DMS153 (cell line): ENCODE measurements around the gene DNM1.
"Not testable (repeated sequence)": the region's sequence is repeated elsewhere in the genome, so short reads cannot be mapped to it uniquely, and the experiment has no call there.

ENCODE experiments used
- DNase-seq: peaks from one replicate; lab custom pipeline; 2025; lab: John Stamatoyannopoulos, UW

DNM1 gene

GRCh38 chr9:128279088-128280073, 76.2 kb downstream of the DNM1 start:
- not testable (repeated sequence) for DNase-seq

GRCh38 chr9:128280084-128280622, 77.0 kb downstream of the DNM1 start:
- no peak for DNase-seq

DNA sequence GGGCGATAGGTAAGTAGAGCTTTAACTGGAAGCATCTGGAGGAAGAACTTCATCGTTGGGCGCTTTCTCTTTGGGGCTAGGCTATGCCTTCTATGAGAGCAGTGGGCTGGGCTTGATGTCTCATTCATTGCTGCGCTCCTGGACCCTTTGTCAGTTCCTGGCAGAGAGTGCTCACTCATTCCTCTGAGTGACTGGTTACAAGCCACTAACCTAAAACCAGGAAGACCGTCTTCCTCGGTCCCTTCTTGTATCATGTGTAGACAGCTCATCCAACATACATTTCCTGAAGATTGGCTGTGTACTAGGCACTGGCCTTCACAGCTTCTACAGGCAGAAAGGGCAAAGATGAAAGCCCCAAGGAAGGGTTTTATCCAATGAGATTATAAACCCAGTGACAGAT, 79.3 kb downstream of the DNM1 start:
- DNase-seq = no peak

- no peak for DNase-seq
Observed at GRCh38 chr9:128285033-128285784, 82.0 kb downstream of the DNM1 start.

DNA sequence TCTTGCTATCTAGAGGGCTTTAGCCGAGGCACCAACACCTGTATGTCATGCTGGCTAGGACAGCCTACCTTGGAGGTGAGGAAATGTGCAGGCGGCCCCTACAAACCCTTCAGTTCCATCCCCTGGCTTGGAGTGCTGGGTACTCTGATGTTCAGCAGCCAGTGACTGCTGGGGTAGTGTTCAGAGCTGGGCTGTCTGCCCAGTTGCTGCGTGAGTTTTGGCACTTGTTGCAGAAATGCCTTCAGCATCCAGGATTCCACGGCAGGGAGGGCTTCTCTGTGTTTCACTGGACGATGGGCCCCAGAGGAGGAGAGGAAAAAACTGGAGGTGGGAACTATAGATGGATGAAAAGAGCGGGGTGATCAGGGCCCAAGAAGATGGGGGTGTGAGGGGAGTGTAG, 83.3 kb downstream of the DNM1 start:
- no peak for DNase-seq

GRCh38 chr9:128288273-128289004, 85.3 kb downstream of the DNM1 start:
- DNase-seq = no peak

GRCh38 chr9:128292009-128292408, 88.8 kb downstream of the DNM1 start:
- DNase-seq = no peak

DNA sequence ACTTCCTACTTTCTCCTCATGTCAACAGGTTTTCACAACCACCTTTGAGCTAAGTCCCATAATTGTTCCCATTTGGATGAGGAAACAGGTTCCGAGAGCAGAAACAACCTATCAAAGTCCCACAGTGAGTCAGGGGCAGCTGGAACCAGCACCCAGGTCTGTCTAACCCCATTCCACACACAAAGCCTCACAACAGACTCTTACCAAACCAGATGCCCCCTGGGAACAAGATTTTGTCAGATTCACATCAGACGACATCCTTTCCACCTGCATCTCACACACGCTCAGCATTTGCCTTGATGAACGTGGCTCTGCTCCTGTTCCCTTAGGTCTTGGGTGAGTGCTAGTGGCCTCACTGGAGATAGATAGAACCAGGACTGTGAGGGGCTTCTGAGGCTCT, 89.9 kb downstream of the DNM1 start:
- DNase-seq = no peak

DNA sequence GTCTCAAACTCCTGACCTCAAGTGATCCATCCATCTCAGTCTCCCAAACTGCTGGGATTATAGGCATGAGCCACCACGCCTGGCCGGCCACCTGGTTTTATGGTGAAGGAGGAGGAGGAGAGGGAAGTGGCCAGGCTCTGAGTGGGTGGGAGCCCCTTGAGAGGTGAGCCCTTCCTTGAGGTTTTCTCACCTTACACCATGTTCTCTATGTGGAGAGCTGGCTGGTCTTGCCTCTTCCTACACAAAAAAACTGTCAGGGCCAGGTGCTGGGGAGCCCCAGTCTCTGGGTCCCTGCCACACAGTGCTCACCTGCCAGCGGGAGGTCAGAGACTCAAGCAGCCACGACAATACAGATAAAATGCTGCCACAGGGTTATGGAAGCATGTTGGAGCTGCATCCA, 91.0 kb downstream of the DNM1 start:
- DNase-seq = no peak

DNA sequence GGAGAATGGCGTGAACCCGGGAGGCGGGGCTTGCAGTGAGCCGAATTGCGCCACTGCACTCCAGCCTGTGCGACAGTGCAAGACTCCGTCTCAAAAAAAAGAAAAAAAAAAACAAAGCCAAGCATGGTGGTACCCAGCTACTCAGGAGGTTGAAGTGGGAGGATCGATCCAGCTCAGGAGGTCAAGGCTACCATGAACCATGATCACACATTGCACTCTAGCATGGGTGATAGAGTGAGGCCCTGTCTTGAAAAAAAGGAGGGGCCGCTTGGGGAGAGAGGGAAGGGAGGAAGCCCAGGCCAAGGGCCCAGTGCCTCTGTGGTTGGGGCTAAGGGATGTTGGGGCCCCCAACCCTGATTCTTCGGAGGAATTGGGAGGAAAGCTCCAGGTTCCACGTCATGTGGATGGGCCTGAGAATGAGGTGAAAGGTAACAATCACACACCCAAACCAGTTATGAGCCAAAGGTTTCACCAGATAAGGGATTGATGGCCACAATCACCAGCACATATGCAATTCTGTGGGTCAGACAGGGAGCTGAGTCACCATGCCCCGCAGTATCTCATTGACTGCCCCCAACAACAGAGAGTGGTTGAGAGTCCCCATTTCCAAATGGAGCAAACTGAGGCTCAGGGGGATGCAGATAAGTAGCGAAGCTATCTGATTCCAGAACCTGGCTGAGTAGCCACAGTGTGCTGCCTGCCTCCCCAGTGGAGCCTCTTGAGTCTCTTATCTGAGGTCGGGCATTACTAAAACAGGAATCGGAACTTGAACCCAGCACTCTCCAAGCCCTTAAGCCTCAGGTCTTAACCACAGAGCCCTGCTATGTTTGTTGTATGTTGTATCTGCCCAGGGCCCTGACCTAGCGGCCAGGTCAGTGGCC, 93.4 kb downstream of the DNM1 start:
- DNase-seq = no peak

GRCh38 chr9:128297221-128297773, 94.1 kb downstream of the DNM1 start:
- no peak for DNase-seq

- DNase-seq = no peak
Observed at GRCh38 chr9:128298535-128299482, 95.6 kb downstream of the DNM1 start.

GRCh38 chr9:128304136-128304970, 101.2 kb downstream of the DNM1 start:
- DNase-seq = no peak
